Suprapubic skin (tissue), 4 donors: Measurements from ENCODE around the gene NACC2. TPM values are rescaled to one million over a fixed set of nuclear protein-coding genes. Genes with fewer than 3 reads are reported as not detected.

Experiments
- DNase-seq, 2 donors: peaks; one replicate each; pipeline ENCODE4 v3.0.0-alpha.2; 2019; ENCODE audit warnings: low spot score in 2 of 2
- H3K27ac ChIP-seq: fragments of 200-600 bp; sonication (generic); one replicate; pipeline ENCODE4 v1.5.1; 2019
- H3K27me3 ChIP-seq: fragments of 200-600 bp; sonication (generic); one replicate; pipeline ENCODE4 v1.5.1; 2019
- H3K36me3 ChIP-seq: fragments of 200-600 bp; sonication (generic); one replicate; pipeline ENCODE4 v1.5.1; 2019
- H3K4me1 ChIP-seq: fragments of 200-600 bp; sonication (generic); one replicate; pipeline ENCODE4 v1.5.1; 2019
- H3K4me3 ChIP-seq: fragments of 200-600 bp; sonication (generic); one replicate; pipeline ENCODE4 v1.5.1; 2019; ENCODE audit warnings: mild to moderate bottlenecking
- H3K9me3 ChIP-seq: fragments of 200-600 bp; sonication (generic); one replicate; pipeline ENCODE4 v1.5.1; 2019
- EP300 ChIP-seq: sonication (generic); formaldehyde crosslinking; IDR thresholded peaks from one replicate; pipeline ENCODE4 v1.6.1; 2017; ENCODE audit warnings: antibody characterized with exemption
- POLR2A ChIP-seq, 2 donors: fragments of 450-650 bp; IDR thresholded peaks; one replicate each; pipeline ENCODE4 v1.6.1; 2017; ENCODE audit warnings: antibody characterized with exemption in 2 of 2, mild to moderate bottlenecking in 2 of 2, moderate library complexity in 2 of 2
- POLR2AphosphoS5 ChIP-seq, 3 donors: sonication (generic); formaldehyde crosslinking; IDR thresholded peaks; one replicate each; pipeline ENCODE4 v1.6.1; 2017; ENCODE audit warnings: antibody characterized with exemption in 3 of 3
- WGBS: methylation state at CpG from one replicate; pipeline ENCODE4 v1.1.5; 2018; 5-methylcytosine and 5-hydroxymethylcytosine counted together
- total RNA-seq, 4 donors: library from RNA; depleted of rRNA; stranded (reverse); fragments of >200 nt; gene quantifications; one replicate each; pipeline ENCODE4 v1.1.0, GENCODE V29; 2016
- TF ChIP-seq, protein P1 (sequence below), 2 donors: fragments of 200-600 bp in 1 of 2; fragments of 450-650 bp in 1 of 2; sonication (generic) in 1 of 2; IDR thresholded peaks; one replicate each; pipeline ENCODE4 v1.5.1; 2016 to 2019; ENCODE audit warnings: antibody characterized with exemption in 2 of 2, mild to moderate bottlenecking in 1 of 2, moderate library complexity in 1 of 2

The NACC2 gene
- total RNA-seq, 4 donors from 2014 or later: 12.1 to 14.9 (median 13.7) TPM

DNA sequence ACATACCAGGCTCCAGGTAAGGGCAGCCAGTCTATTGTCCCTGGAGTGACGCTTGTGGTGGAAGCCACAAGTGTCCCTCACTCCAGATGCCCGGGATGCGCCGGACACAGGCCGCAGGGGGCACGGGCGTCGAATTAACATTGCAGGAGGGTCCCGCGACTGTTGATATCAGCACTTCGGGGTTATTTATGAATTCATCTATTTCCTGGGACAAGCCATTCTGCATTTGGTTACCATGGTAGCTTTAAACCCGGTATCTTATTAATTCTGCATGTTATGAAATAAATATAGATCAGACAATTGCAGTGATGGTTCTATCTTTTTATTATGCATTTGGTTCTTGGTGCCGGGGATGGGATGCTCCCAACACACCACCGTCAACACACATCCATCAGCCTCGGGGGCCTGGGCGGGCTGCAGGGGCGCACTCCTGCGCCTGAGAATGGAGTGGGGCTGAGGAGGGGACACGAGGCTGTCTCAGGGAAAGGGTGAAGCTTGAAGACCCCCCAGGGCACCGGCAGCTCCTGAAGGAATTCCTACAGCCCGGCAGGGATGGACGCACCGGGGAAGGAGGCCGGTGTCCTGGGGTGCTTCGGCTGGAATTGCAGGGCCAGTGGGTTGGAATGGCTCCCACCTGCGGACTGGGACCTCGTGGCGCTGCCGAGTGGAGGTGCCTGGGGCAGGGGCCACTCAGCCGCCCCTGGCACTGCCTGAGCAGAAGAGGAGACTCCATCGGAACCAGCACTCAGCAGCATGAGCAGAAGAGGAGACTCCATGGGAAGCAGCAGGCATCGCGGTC is 41.2 kb upstream of the NACC2 start:
- TF ChIP-seq EP300 (no peak), POLR2AphosphoS5 (IDR thresholded peaks at IDR 0.05) (no peak), POLR2A (IDR thresholded peaks at IDR 0.05) (no peak)
- TF ChIP-seq, protein P1, sequence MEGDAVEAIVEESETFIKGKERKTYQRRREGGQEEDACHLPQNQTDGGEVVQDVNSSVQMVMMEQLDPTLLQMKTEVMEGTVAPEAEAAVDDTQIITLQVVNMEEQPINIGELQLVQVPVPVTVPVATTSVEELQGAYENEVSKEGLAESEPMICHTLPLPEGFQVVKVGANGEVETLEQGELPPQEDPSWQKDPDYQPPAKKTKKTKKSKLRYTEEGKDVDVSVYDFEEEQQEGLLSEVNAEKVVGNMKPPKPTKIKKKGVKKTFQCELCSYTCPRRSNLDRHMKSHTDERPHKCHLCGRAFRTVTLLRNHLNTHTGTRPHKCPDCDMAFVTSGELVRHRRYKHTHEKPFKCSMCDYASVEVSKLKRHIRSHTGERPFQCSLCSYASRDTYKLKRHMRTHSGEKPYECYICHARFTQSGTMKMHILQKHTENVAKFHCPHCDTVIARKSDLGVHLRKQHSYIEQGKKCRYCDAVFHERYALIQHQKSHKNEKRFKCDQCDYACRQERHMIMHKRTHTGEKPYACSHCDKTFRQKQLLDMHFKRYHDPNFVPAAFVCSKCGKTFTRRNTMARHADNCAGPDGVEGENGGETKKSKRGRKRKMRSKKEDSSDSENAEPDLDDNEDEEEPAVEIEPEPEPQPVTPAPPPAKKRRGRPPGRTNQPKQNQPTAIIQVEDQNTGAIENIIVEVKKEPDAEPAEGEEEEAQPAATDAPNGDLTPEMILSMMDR (IDR thresholded peaks at IDR 0.05): no peak
- Histone ChIP-seq H3K4me3 (no peak overlapping the region), H3K27ac (no peak overlapping the region), H3K27me3 (peaks cover 80% of the 10 kb centered on the region), H3K36me3 (no peaks in the 10 kb centered on the region), H3K4me1 (peaks cover 16% of the 10 kb centered on the region), H3K9me3 (no peaks in the 10 kb centered on the region)
- 72% methylated on average over 22 of the region's 33 CpGs for WGBS
- DNase-seq: no peak

DNA sequence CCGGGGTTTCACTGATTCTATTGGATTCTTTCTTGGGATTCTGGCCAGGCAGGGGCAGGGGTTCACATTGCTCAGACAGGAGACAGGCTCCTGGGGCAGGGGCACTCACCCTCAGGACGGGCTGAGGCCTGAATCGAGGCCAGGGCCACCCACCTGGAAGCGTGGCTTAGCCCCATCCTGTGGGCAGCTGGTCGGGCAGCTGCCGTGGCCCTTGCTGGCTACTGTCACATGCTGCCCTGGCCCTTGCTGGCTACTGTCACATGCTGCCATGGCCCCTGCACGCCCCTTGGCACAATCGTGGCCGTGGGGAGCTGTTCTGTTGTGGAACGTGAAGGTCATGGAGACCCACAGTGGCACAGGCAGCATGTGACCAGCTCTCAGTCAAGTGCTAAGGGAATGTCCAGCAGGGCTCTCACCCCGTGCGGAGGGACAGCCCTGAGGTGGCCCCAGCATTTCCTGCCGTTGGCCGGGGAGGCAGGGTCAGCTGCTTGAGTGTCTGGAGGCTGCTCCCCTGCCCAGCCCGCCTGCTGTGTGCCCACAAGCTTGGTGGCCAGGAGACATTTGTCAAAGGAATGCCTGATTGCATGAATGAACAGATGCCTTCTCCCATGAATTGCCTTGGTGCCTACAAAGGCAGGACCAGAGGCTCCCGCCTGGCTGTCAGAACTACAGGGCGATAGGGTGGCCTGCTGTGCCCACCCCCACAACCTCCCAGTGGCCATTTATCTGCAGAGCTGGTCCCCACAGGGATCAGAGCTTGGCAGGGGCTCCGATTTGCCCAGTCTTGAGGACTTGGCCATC is 40.4 kb upstream of the NACC2 start:
- no peak for DNase-seq
- 61% methylated on average over 10 of the region's 18 CpGs for WGBS
- no peak overlapping the region for H3K27ac ChIP-seq
- TF ChIP-seq POLR2A (IDR thresholded peaks at IDR 0.05) (no peak), POLR2AphosphoS5 (IDR thresholded peaks at IDR 0.05) (no peak), EP300 (no peak)
- TF ChIP-seq, protein P1 (IDR thresholded peaks at IDR 0.05): no peak
- no peak overlapping the region for H3K4me3 ChIP-seq
- H3K4me1 ChIP-seq: peaks cover 16% of the 10 kb centered on the region
- H3K36me3 ChIP-seq: no peaks in the 10 kb centered on the region
- peaks cover 88% of the 10 kb centered on the region for H3K27me3 ChIP-seq
- H3K9me3 ChIP-seq: no peaks in the 10 kb centered on the region

DNA sequence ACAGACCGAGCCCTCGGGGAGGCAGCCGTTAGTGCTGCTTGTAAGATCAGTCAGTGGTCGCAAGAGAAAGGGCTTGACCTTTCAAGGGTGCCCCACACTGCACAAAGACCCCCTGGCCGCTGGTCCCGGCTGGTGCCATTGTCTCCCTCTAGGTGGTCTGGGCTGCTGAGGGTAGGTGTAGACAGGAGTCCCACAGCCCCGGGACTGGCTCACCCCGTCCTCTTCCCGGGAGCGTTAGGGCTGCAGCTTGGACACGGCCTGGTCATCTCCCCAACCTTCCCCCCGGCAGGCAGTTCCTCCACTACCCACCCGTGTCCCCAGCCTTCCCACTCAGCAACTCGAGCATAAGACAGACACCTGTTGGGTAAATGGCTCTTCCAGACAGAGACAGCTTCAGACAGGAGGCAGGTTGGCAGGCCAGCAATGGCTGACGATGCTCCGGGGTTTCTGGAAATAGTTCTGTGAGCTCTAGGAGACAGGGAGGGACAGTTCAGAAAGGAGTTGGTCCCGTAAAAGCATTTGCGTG is 38.9 kb upstream of the NACC2 start:
- Histone ChIP-seq H3K27me3 (peaks cover 98% of the 10 kb centered on the region), H3K27ac (no peak overlapping the region), H3K4me3 (no peak overlapping the region), H3K4me1 (peaks cover 16% of the 10 kb centered on the region), H3K36me3 (no peaks in the 10 kb centered on the region), H3K9me3 (no peaks in the 10 kb centered on the region)
- no peak for TF ChIP-seq POLR2A (IDR thresholded peaks at IDR 0.05)
- no peak for TF ChIP-seq EP300
- TF ChIP-seq, protein P1 (IDR thresholded peaks at IDR 0.05): no peak
- TF ChIP-seq POLR2AphosphoS5 (IDR thresholded peaks at IDR 0.05): no peak
- 22% methylated on average over 9 of the region's 18 CpGs for WGBS
- DNase-seq: no peak

DNA sequence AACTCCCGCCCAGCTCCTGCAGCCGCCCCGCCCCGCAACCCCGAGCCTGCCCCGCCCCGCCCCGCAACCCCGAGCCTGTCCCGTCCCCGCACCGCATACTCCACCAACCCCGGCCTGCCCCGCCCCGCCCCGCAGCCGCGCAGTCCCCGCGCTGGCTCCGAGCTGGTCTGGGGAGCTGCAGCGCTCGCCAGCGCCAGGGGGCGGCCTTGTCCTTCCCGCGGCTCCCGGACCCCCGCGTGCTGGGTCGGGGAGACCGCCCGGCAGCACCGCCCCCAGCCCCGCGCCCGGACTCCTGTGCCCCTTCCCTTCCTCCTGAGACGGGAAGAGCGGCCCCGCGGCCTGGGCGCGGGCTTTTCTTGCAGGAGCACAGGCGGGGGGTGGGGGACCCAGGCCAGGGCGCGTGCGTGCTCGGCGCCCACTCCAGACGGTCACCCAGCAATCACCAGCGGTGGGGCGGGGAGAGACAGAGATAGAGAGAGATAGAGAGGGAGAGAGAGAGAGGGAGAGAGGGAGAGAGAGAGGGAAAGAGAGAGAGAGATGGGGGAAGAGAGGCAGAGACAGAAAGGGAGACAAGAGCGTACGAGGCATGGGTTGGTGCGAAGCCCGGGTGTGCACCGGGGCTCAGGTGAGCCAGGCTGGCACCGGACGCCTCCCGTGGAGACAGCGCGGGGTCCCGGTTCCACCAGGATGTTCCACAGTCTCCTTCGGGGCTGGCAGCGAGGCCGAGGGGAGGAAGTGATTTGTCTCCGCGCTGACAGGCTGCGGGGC is 38.3 kb upstream of the NACC2 start:
- no peak for TF ChIP-seq POLR2A (IDR thresholded peaks at IDR 0.05)
- TF ChIP-seq POLR2AphosphoS5 (IDR thresholded peaks at IDR 0.05): no peak
- TF ChIP-seq, protein P1 (IDR thresholded peaks at IDR 0.05): peak in 1 of 2 donors; percentile 31
- TF ChIP-seq EP300: no peak

More for the DNA sequence above, 38.3 kb upstream of the NACC2 start:
- Histone ChIP-seq H3K27ac (no peak overlapping the region), H3K4me3 (peak overlapping the region; percentile 36), H3K9me3 (no peaks in the 10 kb centered on the region), H3K36me3 (no peaks in the 10 kb centered on the region), H3K4me1 (peaks cover 16% of the 10 kb centered on the region), H3K27me3 (peaks cover 98% of the 10 kb centered on the region)
- DNase-seq: no peak
- WGBS: 5% methylated on average over 30 of the region's 69 CpGs
